HUES64 (cell line): Measurements from ENCODE around the gene ANK2.

Experiments
- H3K27ac ChIP-seq: 2 replicates; pipeline ENCODE4 v1.7.0; 2013; ENCODE audit warnings: low read depth, low read length, inconsistent platforms
- H3K27me3 ChIP-seq: 2 replicates; pipeline ENCODE4 v1.6.1; 2013; ENCODE audit warnings: mild to moderate bottlenecking, low read length; ENCODE audit not compliant: insufficient read depth
- H3K36me3 ChIP-seq: 2 replicates; pipeline ENCODE4 v1.6.1; 2013; ENCODE audit warnings: mild to moderate bottlenecking, low read length; ENCODE audit not compliant: insufficient read depth
- H3K4me1 ChIP-seq: 2 replicates; pipeline ENCODE4 v1.6.1; 2013; ENCODE audit warnings: mild to moderate bottlenecking, low read length, moderate library complexity; ENCODE audit not compliant: insufficient read depth
- H3K4me3 ChIP-seq: 2 replicates; pipeline ENCODE4 v1.5.1; 2013; ENCODE audit warnings: mild to moderate bottlenecking, low read length, moderate library complexity
- H3K9ac ChIP-seq: 2 replicates; pipeline ENCODE4 v1.6.1; 2013; ENCODE audit warnings: mild to moderate bottlenecking, low read depth, low read length
- H3K9me3 ChIP-seq: 2 replicates; pipeline ENCODE4 v1.6.1; 2013; ENCODE audit warnings: low read depth, low read length; ENCODE audit not compliant: insufficient read depth
- WGBS: fragments of 150-250, 120-280 bp; methylation state at CpG from one replicate; pipeline ENCODE4 v1.1.7; 2013; ENCODE audit warnings: missing lambda C conversion rate; 5-methylcytosine and 5-hydroxymethylcytosine counted together

ANK2 gene

GRCh38 chr4:113339430-113339813 lies 290.0 kb downstream of the ANK2 start:
- H3K9me3 ChIP-seq: no peaks in the 10 kb centered on the region
- no peak overlapping the region for H3K4me3 ChIP-seq
- H3K27me3 ChIP-seq: no peaks in the 10 kb centered on the region
- H3K27ac ChIP-seq: no peak overlapping the region
- H3K9ac ChIP-seq: no peak overlapping the region
- peaks cover 78% of the 10 kb centered on the region for H3K36me3 ChIP-seq
- H3K4me1 ChIP-seq: no peaks in the 10 kb centered on the region
- WGBS: 94% methylated on average over 4 of the region's 4 CpGs

DNA sequence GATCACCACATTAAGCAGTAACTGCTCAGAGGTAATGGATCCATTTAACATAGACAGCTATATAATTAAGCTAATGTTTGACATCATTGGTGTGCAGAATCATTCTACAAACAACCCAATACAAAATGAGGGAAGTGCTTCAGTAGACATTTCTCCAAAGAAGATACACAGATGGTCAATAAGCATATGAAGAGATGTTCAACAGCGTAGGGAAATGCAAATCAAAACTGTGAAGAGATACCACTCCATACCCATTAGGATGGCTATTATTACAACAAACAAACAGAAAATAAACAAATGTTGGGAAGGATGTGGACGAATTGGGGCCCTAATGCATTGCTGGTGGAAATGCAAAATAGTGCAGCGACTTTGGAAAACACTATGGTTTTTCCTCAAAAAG lies 294.6 kb downstream of the ANK2 start:
- Histone ChIP-seq H3K9ac (no peak overlapping the region), H3K9me3 (no peaks in the 10 kb centered on the region), H3K27ac (no peak overlapping the region), H3K36me3 (peaks cover 80% of the 10 kb centered on the region), H3K4me1 (no peaks in the 10 kb centered on the region), H3K4me3 (no peak overlapping the region), H3K27me3 (no peaks in the 10 kb centered on the region)
- WGBS: 90% methylated on average over 2 of the region's 3 CpGs

DNA sequence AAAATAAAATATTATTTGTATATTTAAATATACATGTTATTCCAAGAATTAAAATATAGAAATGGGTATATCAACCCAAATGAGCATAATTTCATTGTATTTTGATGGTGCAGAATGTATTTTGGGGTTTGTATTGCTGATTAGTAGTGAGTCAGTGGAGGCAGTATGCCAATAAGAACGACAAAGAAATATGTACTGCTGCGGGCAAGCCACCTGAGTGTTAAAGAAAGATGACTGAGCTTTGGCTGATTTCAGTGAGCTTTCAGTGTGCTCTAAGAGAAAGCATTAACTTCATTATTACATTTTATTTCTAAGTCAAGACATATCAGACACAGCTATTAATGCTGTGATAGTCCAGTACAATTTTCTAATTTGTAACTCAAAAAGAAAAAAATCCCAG lies 297.8 kb downstream of the ANK2 start:
- H3K9ac ChIP-seq: no peak overlapping the region
- peaks cover 56% of the 10 kb centered on the region for H3K36me3 ChIP-seq
- no peaks in the 10 kb centered on the region for H3K4me1 ChIP-seq
- no peak overlapping the region for H3K4me3 ChIP-seq
- H3K27me3 ChIP-seq: no peaks in the 10 kb centered on the region
- 98% methylated on average over 2 of the region's 2 CpGs for WGBS
- H3K9me3 ChIP-seq: no peaks in the 10 kb centered on the region
- no peak overlapping the region for H3K27ac ChIP-seq

- WGBS: 96% methylated on average over 4 of the region's 4 CpGs
- peaks cover 55% of the 10 kb centered on the region for H3K36me3 ChIP-seq
- no peak overlapping the region for H3K4me3 ChIP-seq
- H3K9ac ChIP-seq: no peak overlapping the region
- H3K9me3 ChIP-seq: no peaks in the 10 kb centered on the region
- H3K27me3 ChIP-seq: no peaks in the 10 kb centered on the region
- H3K27ac ChIP-seq: no peak overlapping the region
- no peaks in the 10 kb centered on the region for H3K4me1 ChIP-seq
Measured at GRCh38 chr4:113349430-113349829, 300.0 kb downstream of the ANK2 start.

- Histone ChIP-seq H3K4me3 (no peak overlapping the region), H3K9ac (no peak overlapping the region), H3K36me3 (peaks cover 49% of the 10 kb centered on the region), H3K4me1 (no peaks in the 10 kb centered on the region), H3K27me3 (no peaks in the 10 kb centered on the region), H3K9me3 (no peaks in the 10 kb centered on the region), H3K27ac (no peak overlapping the region)
Measured at GRCh38 chr4:113350576-113350975, 301.1 kb downstream of the ANK2 start.

- Histone ChIP-seq H3K4me3 (no peak overlapping the region), H3K36me3 (peaks cover 27% of the 10 kb centered on the region), H3K27ac (no peak overlapping the region), H3K27me3 (no peaks in the 10 kb centered on the region), H3K9me3 (no peaks in the 10 kb centered on the region), H3K9ac (no peak overlapping the region), H3K4me1 (no peaks in the 10 kb centered on the region)
- 92% methylated on average over 13 of the region's 13 CpGs for WGBS
Measured at GRCh38 chr4:113355550-113356371, 306.3 kb downstream of the ANK2 start.

GRCh38 chr4:113356453-113356852 lies 307.0 kb downstream of the ANK2 start:
- Histone ChIP-seq H3K27me3 (no peaks in the 10 kb centered on the region), H3K27ac (no peak overlapping the region), H3K9ac (no peak overlapping the region), H3K4me3 (no peak overlapping the region), H3K9me3 (no peaks in the 10 kb centered on the region), H3K36me3 (peaks cover 34% of the 10 kb centered on the region), H3K4me1 (no peaks in the 10 kb centered on the region)
- 91% methylated on average over 3 of the region's 3 CpGs for WGBS

DNA sequence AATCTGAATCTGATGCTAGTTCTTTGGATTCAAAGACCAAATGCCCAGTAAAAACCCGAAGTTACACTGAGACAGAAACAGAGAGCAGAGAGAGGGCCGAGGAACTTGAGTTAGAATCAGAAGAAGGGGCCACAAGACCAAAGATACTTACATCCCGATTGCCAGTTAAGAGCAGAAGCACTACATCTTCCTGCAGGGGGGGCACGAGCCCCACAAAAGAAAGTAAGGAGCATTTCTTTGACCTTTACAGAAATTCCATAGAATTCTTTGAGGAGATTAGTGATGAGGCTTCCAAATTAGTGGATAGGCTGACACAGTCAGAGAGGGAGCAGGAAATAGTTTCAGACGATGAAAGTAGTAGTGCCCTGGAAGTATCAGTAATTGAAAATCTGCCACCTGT lies 309.3 kb downstream of the ANK2 start:
- H3K9ac ChIP-seq: no peak overlapping the region
- no peaks in the 10 kb centered on the region for H3K27me3 ChIP-seq
- H3K4me1 ChIP-seq: no peaks in the 10 kb centered on the region
- H3K4me3 ChIP-seq: no peak overlapping the region
- H3K36me3 ChIP-seq: peaks cover 33% of the 10 kb centered on the region
- WGBS: 91% methylated on average over 5 of the region's 5 CpGs
- H3K9me3 ChIP-seq: no peaks in the 10 kb centered on the region
- no peak overlapping the region for H3K27ac ChIP-seq

- H3K4me1 ChIP-seq: no peaks in the 10 kb centered on the region
- WGBS: 92% methylated on average over 2 of the region's 2 CpGs
- no peak overlapping the region for H3K4me3 ChIP-seq
- no peak overlapping the region for H3K9ac ChIP-seq
- H3K9me3 ChIP-seq: no peaks in the 10 kb centered on the region
- no peak overlapping the region for H3K27ac ChIP-seq
- no peaks in the 10 kb centered on the region for H3K27me3 ChIP-seq
- H3K36me3 ChIP-seq: peaks cover 83% of the 10 kb centered on the region
Measured at GRCh38 chr4:113365377-113365776, 315.9 kb downstream of the ANK2 start.

DNA sequence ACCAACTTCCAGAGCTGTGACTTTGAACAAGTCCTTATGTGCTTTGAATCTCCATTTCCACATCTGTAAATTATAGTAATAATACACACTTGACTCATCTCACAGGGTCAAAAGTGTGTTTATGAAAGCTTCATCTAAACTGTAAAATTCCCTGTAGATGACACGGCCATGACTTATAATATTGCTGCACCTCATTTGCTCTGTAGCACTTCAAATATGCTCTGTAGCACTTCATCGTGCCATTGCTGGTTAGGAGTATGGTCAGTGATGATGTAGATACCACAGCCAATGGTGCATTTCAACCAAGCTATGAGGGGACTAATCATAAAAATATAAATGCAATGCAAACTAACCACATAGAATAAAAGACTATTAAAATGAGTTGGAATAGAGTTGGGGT lies 318.6 kb downstream of the ANK2 start:
- Histone ChIP-seq H3K27me3 (no peaks in the 10 kb centered on the region), H3K36me3 (peaks cover 90% of the 10 kb centered on the region), H3K9ac (no peak overlapping the region), H3K9me3 (no peaks in the 10 kb centered on the region), H3K27ac (no peak overlapping the region), H3K4me1 (no peaks in the 10 kb centered on the region), H3K4me3 (no peak overlapping the region)
- 96% methylated on average over 2 of the region's 2 CpGs for WGBS

DNA sequence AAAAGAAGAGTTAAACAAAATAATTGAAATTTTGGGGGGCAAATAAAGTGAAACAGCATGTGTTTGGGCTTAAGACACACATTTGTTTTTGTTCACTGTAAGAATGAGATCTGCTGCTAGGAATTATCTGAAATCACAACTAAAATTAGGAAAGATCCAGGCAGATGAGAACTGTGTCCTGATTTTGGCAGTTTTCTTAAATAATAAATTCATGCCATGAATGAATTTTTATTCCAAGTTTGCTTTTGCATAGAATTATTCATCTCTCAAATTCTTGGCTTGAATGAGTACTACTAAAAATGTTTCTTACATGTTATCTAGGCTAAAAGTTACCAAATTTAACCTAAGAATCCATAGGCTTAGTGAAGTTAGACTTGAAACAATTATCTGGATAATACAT lies 321.7 kb downstream of the ANK2 start:
- Histone ChIP-seq H3K27me3 (no peaks in the 10 kb centered on the region), H3K4me3 (no peak overlapping the region), H3K9ac (no peak overlapping the region), H3K36me3 (peaks cover 84% of the 10 kb centered on the region), H3K9me3 (no peaks in the 10 kb centered on the region), H3K4me1 (no peaks in the 10 kb centered on the region), H3K27ac (no peak overlapping the region)
